Gastrocnemius medialis (tissue), 4 donors: ENCODE data around the gene SYCN. TPM values are rescaled to one million over a fixed set of nuclear protein-coding genes. Genes with fewer than 3 reads are reported as not detected.

Experiments used
- ATAC-seq, 2 donors: fragments of 150-250 bp; one replicate each; pipeline ENCODE4 v1.9.1; 2016
- DNase-seq, 2 donors: peaks; one replicate each; pipeline ENCODE4 v3.0.0-alpha.2; 2019
- H3K27ac ChIP-seq, 4 donors: fragments of 200-600 bp; sonication (generic); 1 replicate in 1 of 4; 2 replicates in 3 of 4; pipeline ENCODE4 v1.5.1; 2016 to 2018; ENCODE audit warnings: mild to moderate bottlenecking in 2 of 4, moderate library complexity in 1 of 4
- H3K27me3 ChIP-seq, 3 donors: fragments of 200-600 bp; sonication (generic) in 2 of 3; 1 replicate in 1 of 3; 2 replicates in 2 of 3; pipeline versions ENCODE4 v1.5.1 to v1.6.0; 2016 to 2019; ENCODE audit warnings: mild to moderate bottlenecking in 1 of 3, moderate library complexity in 1 of 3
- H3K36me3 ChIP-seq, 2 donors: fragments of 200-600 bp; sonication (generic) in 1 of 2; one replicate each; pipeline ENCODE4 v1.5.1; 2017 to 2018
- H3K4me1 ChIP-seq, 2 donors: fragments of 200-600 bp; sonication (generic) in 1 of 2; one replicate each; pipeline ENCODE4 v1.5.1; 2016 to 2017; ENCODE audit warnings: mild to moderate bottlenecking in 2 of 2
- H3K4me3 ChIP-seq, 4 donors: fragments of 200-600 bp; sonication (generic) in 3 of 4; 1 replicate in 1 of 4; 2 replicates in 3 of 4; pipeline ENCODE4 v1.5.1; 2016 to 2019; ENCODE audit warnings: mild to moderate bottlenecking in 2 of 4
- H3K9me3 ChIP-seq, 3 donors: fragments of 200-600 bp; sonication (generic) in 2 of 3; 1 replicate in 1 of 3; 2 replicates in 2 of 3; pipeline ENCODE4 v1.5.1; 2016 to 2019
- POLR2A ChIP-seq, 2 donors: fragments of 450-650 bp; IDR thresholded peaks; one replicate each; pipeline ENCODE4 v1.6.1; 2017; ENCODE audit warnings: antibody characterized with exemption in 2 of 2, mild to moderate bottlenecking in 2 of 2, moderate library complexity in 2 of 2
- in situ Hi-C, 4 donors: fragments of 200-750 bp; cut with MboI; loops; one replicate each; pipeline versions ENCODE4 v1.15.0 to v1.8.0; 2017; ENCODE audit warnings: low sequenced_read_pairs in 4 of 4
- intact Hi-C: fragments of 100-400 bp; cut with DNase I; formaldehyde crosslinking; loops from one replicate; pipeline ENCODE4 v1.15.1; 2023; ENCODE audit warnings: low total_unique reads
- total RNA-seq, 4 donors: library from RNA; depleted of rRNA; stranded (reverse); fragments of >200 nt; gene quantifications; one replicate each; pipeline versions ENCODE4 v1.1.0 to v1.2.3, GENCODE V29; 2016
- TF ChIP-seq, protein P1 (sequence below), 5 experiments: fragments of 450-650 bp in 3 of 5; fragments of 200-600 bp in 2 of 5; sonication (generic) in 2 of 5; IDR thresholded peaks in 4 of 5; conservative IDR thresholded peaks in 1 of 5; 1 replicate in 4 of 5; 2 replicates in 1 of 5; pipeline ENCODE4 v1.5.1; 2016 to 2019; ENCODE audit warnings: antibody characterized with exemption in 5 of 5, mild to moderate bottlenecking in 3 of 5, moderate library complexity in 3 of 5

The SYCN gene
- total RNA-seq, 4 donors from 2014 or later = not detected

DNA sequence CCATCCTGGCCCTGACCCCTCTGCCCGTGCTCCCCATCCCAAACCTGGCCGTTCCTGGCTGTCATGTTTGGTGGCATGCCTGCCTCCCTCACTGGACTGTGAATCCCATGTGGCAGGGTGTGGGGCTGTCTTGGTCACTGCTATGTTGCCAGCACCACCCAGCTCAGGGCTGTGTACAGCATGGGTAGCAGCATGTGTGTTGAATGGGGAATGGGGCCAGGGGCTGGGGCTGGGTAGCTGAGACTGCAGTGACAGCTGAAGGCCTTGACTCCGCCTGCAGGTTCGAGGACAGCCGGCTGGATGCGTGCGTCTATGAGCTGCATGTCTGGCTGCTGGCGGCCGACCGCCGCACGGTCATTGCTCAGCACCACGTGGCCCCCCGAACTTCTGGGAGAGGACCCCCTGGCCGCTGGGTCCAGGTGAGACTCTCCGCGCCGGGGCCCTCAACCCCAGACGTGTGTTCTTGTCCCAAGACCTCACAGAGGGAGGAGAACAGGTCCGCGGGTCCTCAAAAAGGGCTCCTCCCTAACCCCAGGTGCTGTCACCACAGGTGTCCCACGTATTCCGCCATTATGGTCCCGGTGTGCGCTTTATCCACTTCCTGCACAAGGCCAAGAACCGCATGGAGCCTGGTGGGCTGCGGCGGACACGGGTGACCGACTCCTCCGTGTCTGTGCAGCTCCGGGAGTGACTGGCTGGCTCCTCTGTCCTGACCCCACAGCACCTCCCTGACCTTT, 3.8 kb downstream of the SYCN start:
- in situ Hi-C loops (no loop called here), intact Hi-C loops (no loop called here)
- Histone ChIP-seq H3K4me1 (no peaks in the 10 kb centered on the region), H3K36me3 (no peaks in the 10 kb centered on the region), H3K27ac (no peak overlapping the region), H3K27me3 (peaks cover 68 to 88% (median 85%) of the 10 kb centered on the region in 3 donors), H3K9me3 (no peaks in the 10 kb centered on the region), H3K4me3 (no peak overlapping the region)
- DNase-seq = no peak
- ATAC-seq = no peak
- TF ChIP-seq, protein P1, sequence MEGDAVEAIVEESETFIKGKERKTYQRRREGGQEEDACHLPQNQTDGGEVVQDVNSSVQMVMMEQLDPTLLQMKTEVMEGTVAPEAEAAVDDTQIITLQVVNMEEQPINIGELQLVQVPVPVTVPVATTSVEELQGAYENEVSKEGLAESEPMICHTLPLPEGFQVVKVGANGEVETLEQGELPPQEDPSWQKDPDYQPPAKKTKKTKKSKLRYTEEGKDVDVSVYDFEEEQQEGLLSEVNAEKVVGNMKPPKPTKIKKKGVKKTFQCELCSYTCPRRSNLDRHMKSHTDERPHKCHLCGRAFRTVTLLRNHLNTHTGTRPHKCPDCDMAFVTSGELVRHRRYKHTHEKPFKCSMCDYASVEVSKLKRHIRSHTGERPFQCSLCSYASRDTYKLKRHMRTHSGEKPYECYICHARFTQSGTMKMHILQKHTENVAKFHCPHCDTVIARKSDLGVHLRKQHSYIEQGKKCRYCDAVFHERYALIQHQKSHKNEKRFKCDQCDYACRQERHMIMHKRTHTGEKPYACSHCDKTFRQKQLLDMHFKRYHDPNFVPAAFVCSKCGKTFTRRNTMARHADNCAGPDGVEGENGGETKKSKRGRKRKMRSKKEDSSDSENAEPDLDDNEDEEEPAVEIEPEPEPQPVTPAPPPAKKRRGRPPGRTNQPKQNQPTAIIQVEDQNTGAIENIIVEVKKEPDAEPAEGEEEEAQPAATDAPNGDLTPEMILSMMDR (IDR thresholded peaks at IDR 0.05 in 4 of 5, conservative IDR thresholded peaks at IDR 0.05 in 1 of 5) = no peak
- TF ChIP-seq POLR2A (IDR thresholded peaks at IDR 0.05) = no peak

DNA sequence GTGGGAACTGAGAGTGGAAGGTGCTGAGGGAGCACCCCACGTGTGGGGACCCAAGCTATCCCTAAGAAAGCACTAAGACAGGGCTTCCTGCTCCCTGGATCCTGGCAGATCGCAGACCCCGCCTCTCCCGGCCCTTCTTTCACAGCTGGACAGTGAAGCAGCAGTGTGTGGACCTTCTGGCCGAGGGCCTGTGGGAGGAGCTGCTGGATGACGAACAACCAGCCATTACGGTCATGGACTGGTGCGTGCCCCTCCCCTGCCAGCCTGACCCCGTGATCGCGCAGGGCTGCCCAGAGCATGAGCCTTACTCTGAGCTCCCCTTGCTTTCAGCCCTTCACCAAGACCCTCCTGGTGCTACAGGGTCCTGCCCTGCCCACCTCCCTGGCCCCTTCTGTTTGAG, 5.0 kb downstream of the SYCN start:
- in situ Hi-C loops = no loop called here

DNA sequence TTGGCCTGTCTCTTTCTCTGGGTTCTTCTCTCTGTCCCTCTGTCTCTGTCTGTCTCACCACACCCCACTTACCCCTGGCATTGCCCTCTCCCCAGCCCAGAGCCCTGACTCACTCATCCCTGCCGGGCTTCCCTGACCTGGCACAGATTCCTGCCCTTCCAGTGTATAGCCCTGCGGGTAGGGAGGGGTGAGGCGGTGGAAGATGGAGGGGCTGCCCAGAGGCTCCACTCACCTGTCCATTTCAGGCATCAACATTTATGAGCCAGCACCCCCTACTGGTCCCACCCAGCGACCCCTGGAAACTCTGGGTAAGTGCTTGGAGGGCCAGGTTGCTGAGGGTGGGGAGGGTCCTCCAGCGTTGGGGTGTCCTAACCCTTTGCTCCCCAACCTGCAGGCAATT, 6.3 kb downstream of the SYCN start:
- H3K4me1 ChIP-seq = no peaks in the 10 kb centered on the region
- in situ Hi-C loops = no loop called here
- no peaks in the 10 kb centered on the region for H3K36me3 ChIP-seq
- H3K4me3 ChIP-seq = no peak overlapping the region
- H3K27ac ChIP-seq = no peak overlapping the region
- no peak for DNase-seq
- ATAC-seq = no peak
- intact Hi-C loops = no loop called here
- no peak for TF ChIP-seq POLR2A (IDR thresholded peaks at IDR 0.05)
- TF ChIP-seq, protein P1 (IDR thresholded peaks at IDR 0.05 in 4 of 5, conservative IDR thresholded peaks at IDR 0.05 in 1 of 5) = no peak
- H3K27me3 ChIP-seq = peaks cover 59 to 82% (median 73%) of the 10 kb centered on the region in 3 donors
- H3K9me3 ChIP-seq = no peaks in the 10 kb centered on the region

More for the DNA sequence above, 5.0 kb downstream of the SYCN start:
- ATAC-seq (no peak), DNase-seq (no peak)
- H3K4me1 ChIP-seq = no peaks in the 10 kb centered on the region
- H3K4me3 ChIP-seq = no peak overlapping the region
- peaks cover 69 to 88% (median 86%) of the 10 kb centered on the region in 3 donors for H3K27me3 ChIP-seq
- H3K27ac ChIP-seq = no peak overlapping the region
- TF ChIP-seq POLR2A (IDR thresholded peaks at IDR 0.05) = no peak
- TF ChIP-seq, protein P1 (IDR thresholded peaks at IDR 0.05 in 4 of 5, conservative IDR thresholded peaks at IDR 0.05 in 1 of 5) = no peak
- intact Hi-C loops = no loop called here
- H3K36me3 ChIP-seq = no peaks in the 10 kb centered on the region
- no peaks in the 10 kb centered on the region for H3K9me3 ChIP-seq

DNA sequence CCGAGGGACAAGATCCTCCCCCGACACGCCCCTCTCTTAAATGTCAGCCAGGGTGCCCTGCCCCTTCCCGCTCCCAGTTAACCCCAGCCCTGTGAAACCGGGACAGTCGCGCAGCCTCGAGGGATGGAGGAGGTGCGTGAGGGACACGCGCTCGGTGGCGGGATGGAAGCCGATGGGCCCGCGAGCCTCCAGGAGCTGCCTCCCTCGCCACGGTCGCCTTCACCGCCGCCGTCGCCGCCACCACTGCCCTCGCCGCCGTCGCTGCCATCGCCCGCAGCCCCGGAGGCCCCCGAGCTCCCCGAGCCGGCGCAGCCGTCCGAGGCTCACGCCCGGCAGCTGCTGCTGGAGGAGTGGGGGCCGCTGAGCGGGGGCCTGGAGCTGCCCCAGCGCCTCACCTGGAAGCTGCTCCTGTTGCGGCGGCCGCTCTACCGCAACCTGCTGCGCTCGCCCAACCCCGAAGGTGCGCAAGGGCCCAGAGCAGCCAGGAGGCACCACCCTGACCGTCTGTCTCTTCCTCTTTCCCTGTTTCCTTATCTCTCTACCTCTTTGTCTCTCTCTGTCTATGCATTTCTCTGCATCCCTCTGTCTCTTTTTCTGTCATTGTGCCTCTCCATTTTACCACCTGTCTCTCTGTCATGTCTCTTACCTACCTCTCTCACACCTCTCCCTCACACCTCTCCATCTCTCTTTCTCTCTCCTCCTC, 7.1 kb downstream of the SYCN start, which contains the start of gene NCCRP1:
NCCRP1 (plus strand) TSS at position 105 of the 703 bp plus-strand sequence; CDS start at position 124, 19 bp downstream.
- Histone ChIP-seq H3K27ac (no peak within 1 kb of the TSS), H3K36me3 (no peaks in the 10 kb centered on the region), H3K4me3 (no peak within 1 kb of the TSS), H3K4me1 (no peaks in the 10 kb centered on the region), H3K9me3 (no peaks in the 10 kb centered on the region), H3K27me3 (peaks cover 53 to 74% (median 65%) of the 10 kb centered on the region in 3 donors)
- in situ Hi-C loops = no loop called here
- ATAC-seq (no peak), DNase-seq (no peak)
- intact Hi-C loops = no loop called here
- TF ChIP-seq, protein P1 (IDR thresholded peaks at IDR 0.05 in 4 of 5, conservative IDR thresholded peaks at IDR 0.05 in 1 of 5) = no peak
- TF ChIP-seq POLR2A (IDR thresholded peaks at IDR 0.05) = no peak
